ENCODE measurements around the gene ZNF688. TPM values are rescaled to one million over a fixed set of nuclear protein-coding genes. Genes with fewer than 3 reads are reported as not detected.
A peak's percentile ranks its signal among the peaks of the same experiment; 100 is the strongest.

Gene ZNF688

DNA sequence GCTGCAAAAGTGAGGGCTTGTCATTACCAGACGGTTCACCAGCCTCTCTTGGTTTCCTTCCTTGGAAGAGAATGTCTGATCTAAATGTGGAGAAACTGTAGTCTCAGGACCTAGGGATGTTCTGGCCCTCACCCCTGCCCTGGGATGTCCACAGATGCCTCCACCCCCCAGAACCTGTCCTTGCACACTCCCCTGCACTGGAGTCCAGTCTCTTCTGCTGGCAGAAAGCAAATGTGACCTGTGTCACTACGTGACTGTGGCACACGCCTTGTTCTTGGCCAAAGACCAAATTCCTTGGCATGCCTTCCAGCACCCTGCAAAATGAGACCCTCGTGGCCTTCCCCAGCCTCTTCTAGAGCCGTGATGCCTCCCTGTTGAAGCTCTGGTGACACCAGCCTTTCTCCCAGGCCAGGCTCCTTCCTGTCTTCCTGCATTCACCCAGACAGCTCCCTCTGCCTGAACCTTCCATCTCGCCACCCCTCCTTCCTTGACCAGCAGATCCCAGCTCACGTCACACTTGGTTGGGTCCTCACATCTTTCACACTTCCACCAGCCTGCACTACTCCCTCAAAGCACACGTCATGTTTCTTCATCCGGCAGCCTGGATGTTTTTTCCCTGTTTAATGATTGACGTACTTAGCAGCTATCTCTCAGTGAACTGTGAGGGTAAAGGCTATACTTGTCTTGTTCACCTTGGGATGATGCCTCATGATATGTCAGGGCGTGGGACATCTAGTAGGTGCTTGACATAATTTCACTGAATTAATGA is 49.5 kb downstream of the ZNF688 start:
- H4K8ac ChIP-seq (ENCODE audit: low read depth, low read length): no peak overlapping the region
- no peak overlapping the region for H2BK120ac ChIP-seq (ENCODE audit: low read depth, low read length)
- peak overlapping the region; percentile 23 for H3K14ac ChIP-seq (ENCODE audit: low read length)
- H3K23ac ChIP-seq (ENCODE audit: low read depth, low read length, poor library complexity): no peak overlapping the region
- H2BK5ac ChIP-seq (ENCODE audit: low read length): no peak overlapping the region
- H2AK5ac ChIP-seq (ENCODE audit: low read depth, low read length): no peak overlapping the region
- no peak overlapping the region for H3K4me2 ChIP-seq (ENCODE audit: insufficient read depth, low read length, poor library complexity, severe bottlenecking)
- no peaks in the 10 kb centered on the region for H3K27me3 ChIP-seq (ENCODE audit: control insufficient read depth in 3 of 3, insufficient read depth in 3 of 3, low read depth in 1 of 3, low read length in 3 of 3)
- peak overlapping the region in 1 of 2 donors; percentile 33 for H3K4me3 ChIP-seq (ENCODE audit: low read length in 2 of 2)
- no peak for DNase-seq (ENCODE audit: low spot score)
- peaks cover 10 to 16% of the 10 kb centered on the region in 2 donors for H3K36me3 ChIP-seq (replicated peaks in 1 of 2; ENCODE audit: control insufficient read depth in 2 of 2, insufficient read depth in 2 of 2, low read length in 2 of 2)
- no peak overlapping the region for H2BK12ac ChIP-seq (ENCODE audit: low read length)
- no peak overlapping the region for H3K4ac ChIP-seq (ENCODE audit: low read length)
- no peak overlapping the region for H4K91ac ChIP-seq (ENCODE audit: low read depth, low read length, poor library complexity)
- peaks cover 0 to 1% of the 10 kb centered on the region in 2 donors for H3K4me1 ChIP-seq (ENCODE audit: control insufficient read depth in 2 of 2, insufficient read depth in 1 of 2, low read depth in 1 of 2, low read length in 2 of 2)
- no peak overlapping the region for H3K27ac ChIP-seq (replicated peaks; ENCODE audit: low read length)
- peaks cover 11% of the 10 kb centered on the region for H3K79me1 ChIP-seq (ENCODE audit: low read depth, low read length)
- H3K18ac ChIP-seq (ENCODE audit: low read length): no peak overlapping the region
- no peak overlapping the region for H2AFZ ChIP-seq (ENCODE audit: low read length)
- no CpG with 5 or more reads among the region's 11 CpGs for WGBS, 2 donors (ENCODE audit: extremely low coverage in 2 of 2, insufficient read length in 2 of 2, insufficient replicate concordance in 1 of 2)
- H3K9ac ChIP-seq (ENCODE audit: low read depth, low read length, poor library complexity): no peak overlapping the region
- peak overlapping the region; percentile 39 for H2BK15ac ChIP-seq (ENCODE audit: low read length)
- no peaks in the 10 kb centered on the region for H3K9me3 ChIP-seq (replicated peaks in 1 of 2; ENCODE audit: control insufficient read depth in 2 of 2, insufficient read depth in 1 of 2, low read depth in 1 of 2, low read length in 2 of 2)

DNA sequence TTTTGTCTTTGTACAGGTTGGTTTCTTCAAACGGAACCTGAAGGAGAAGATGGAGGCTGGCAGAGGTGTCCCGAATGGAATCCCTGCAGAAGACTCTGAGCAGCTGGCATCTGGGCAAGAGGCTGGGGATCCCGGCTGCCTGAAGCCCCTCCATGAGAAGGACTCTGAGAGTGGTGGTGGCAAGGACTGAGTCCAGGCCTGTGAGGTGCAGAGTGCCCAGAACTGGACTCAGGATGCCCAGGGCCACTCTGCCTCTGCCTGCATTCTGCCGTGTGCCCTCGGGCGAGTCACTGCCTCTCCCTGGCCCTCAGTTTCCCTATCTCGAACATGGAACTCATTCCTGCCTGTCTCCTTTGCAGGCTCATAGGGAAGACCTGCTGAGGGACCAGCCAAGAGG is 50.0 kb downstream of the ZNF688 start:
- H3K4ac ChIP-seq (ENCODE audit: low read length): no peak overlapping the region
- H3K9me3 ChIP-seq (replicated peaks in 1 of 2; ENCODE audit: control insufficient read depth in 2 of 2, insufficient read depth in 1 of 2, low read depth in 1 of 2, low read length in 2 of 2): no peaks in the 10 kb centered on the region
- peaks cover 10 to 16% of the 10 kb centered on the region in 2 donors for H3K36me3 ChIP-seq (replicated peaks in 1 of 2; ENCODE audit: control insufficient read depth in 2 of 2, insufficient read depth in 2 of 2, low read length in 2 of 2)
- H3K4me2 ChIP-seq (ENCODE audit: insufficient read depth, low read length, poor library complexity, severe bottlenecking): no peak overlapping the region
- peak overlapping the region; percentile 39 for H2BK15ac ChIP-seq (ENCODE audit: low read length)
- H3K4me3 ChIP-seq (ENCODE audit: low read length in 2 of 2): no peak overlapping the region
- no peak for DNase-seq (ENCODE audit: low spot score)
- H3K18ac ChIP-seq (ENCODE audit: low read length): no peak overlapping the region
- H3K9ac ChIP-seq (ENCODE audit: low read depth, low read length, poor library complexity): no peak overlapping the region
- H3K27ac ChIP-seq (replicated peaks; ENCODE audit: low read length): no peak overlapping the region
- no peak overlapping the region for H2BK12ac ChIP-seq (ENCODE audit: low read length)
- no CpG with 5 or more reads among the region's 7 CpGs for WGBS, 2 donors (ENCODE audit: extremely low coverage in 2 of 2, insufficient read length in 2 of 2, insufficient replicate concordance in 1 of 2)
- H2BK5ac ChIP-seq (ENCODE audit: low read length): no peak overlapping the region
- H3K4me1 ChIP-seq (ENCODE audit: control insufficient read depth in 2 of 2, insufficient read depth in 1 of 2, low read depth in 1 of 2, low read length in 2 of 2): peaks cover 0 to 1% of the 10 kb centered on the region in 2 donors
- H3K14ac ChIP-seq (ENCODE audit: low read length): peak overlapping the region; percentile 23
- no peak overlapping the region for H2AFZ ChIP-seq (ENCODE audit: low read length)
- peaks cover 11% of the 10 kb centered on the region for H3K79me1 ChIP-seq (ENCODE audit: low read depth, low read length)
- peak overlapping the region; percentile 63 for H2AK5ac ChIP-seq (ENCODE audit: low read depth, low read length)
- H4K91ac ChIP-seq (ENCODE audit: low read depth, low read length, poor library complexity): no peak overlapping the region
- H2BK120ac ChIP-seq (ENCODE audit: low read depth, low read length): no peak overlapping the region
- no peak overlapping the region for H3K23ac ChIP-seq (ENCODE audit: low read depth, low read length, poor library complexity)
- H3K27me3 ChIP-seq (ENCODE audit: control insufficient read depth in 3 of 3, insufficient read depth in 3 of 3, low read depth in 1 of 3, low read length in 3 of 3): no peaks in the 10 kb centered on the region
- H4K8ac ChIP-seq (ENCODE audit: low read depth, low read length): no peak overlapping the region

Small RNAs within 50 kb of the gene (small RNA-seq; reads per million reads assigned to genes)
- not detected for gene AC093249.4 (ENCODE audit: insufficient read depth)
